AG08395 (cell line): ENCODE measurements around the gene AIG1.
A peak's percentile ranks its signal among the peaks of the same experiment; 100 is the strongest.
"Not testable (repeated sequence)": the region's sequence is repeated elsewhere in the genome, so short reads cannot be mapped to it uniquely, and the experiment has no call there.

ENCODE experiments used
- DNase-seq: peaks from one replicate; pipeline ENCODE4 v3.0.0; 2012; ENCODE audit warnings: mixed read lengths, low spot score

AIG1 gene

GRCh38 chr6:143332153-143332845, 271.6 kb downstream of the AIG1 start:
- no peak for DNase-seq

- DNase-seq: no peak
These were observed 272.4 kb downstream of the AIG1 start for GRCh38 chr6:143333081-143333480.

- no peak for DNase-seq
These were observed 273.2 kb downstream of the AIG1 start for GRCh38 chr6:143333749-143334520.

DNA sequence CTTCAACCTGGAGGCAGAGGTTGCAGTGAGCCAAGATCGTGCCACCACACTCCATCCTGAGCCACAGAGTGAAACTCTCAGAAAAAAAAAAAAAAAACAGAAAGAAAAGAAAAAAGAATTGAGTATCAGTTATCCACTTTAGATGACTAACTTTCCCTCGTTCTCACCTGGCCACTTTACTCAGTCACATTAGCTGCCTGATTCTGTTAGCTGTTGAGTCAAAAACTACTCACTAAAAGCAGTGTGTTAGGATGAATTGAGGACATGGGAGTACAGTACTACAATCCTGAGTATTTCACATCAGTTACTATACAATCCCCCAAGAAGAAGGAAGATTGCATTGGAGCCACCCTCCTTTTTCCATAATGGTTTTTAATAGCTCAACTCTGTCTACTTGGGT, 275.2 kb downstream of the AIG1 start:
- no peak for DNase-seq

GRCh38 chr6:143336446-143337152, 275.9 kb downstream of the AIG1 start:
- DNase-seq: peak; percentile 19

- DNase-seq: no peak
These were observed 276.7 kb downstream of the AIG1 start for GRCh38 chr6:143337201-143337949.

DNA sequence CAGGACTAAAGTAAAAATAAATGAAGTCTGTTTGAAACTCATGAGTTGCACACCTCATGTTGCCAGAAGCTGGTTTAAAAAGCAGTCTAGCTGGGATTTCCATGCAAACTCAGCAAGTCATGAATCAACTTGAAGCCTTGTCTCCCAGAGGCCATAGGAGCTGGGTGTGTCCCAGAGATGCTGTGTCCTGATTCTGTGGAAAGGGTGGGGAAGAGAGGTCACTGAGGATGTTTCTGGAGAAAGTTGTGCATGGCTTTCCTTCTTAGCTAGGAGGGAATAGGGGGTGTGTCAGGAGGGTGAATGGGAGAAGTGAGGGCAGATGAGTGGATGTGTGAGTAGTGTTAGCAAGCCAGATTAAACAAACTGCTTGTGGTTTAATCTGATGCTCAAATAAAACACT, 278.5 kb downstream of the AIG1 start:
- DNase-seq: no peak

GRCh38 chr6:143345477-143345876, 284.8 kb downstream of the AIG1 start:
- DNase-seq: not testable (repeated sequence)

DNA sequence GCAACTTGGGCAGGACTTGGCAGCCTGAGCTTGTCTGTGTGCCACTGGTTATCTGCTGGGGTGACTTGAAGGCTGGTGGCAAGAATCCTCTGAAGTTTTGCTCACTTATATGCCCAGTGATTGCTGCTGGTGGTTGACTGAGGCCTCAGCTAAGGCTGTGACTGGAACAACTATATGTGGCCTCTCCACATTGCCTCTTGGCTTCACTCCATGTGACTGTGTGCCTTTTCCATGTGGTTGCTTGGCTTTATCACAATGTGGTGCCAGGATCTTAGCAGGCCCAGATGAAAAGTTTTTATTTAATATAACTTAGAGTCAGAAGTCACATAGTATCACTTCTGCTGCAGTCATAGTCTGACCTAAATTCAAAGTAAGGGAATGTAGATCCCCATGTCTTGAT, 285.3 kb downstream of the AIG1 start:
- DNase-seq: no peak

DNA sequence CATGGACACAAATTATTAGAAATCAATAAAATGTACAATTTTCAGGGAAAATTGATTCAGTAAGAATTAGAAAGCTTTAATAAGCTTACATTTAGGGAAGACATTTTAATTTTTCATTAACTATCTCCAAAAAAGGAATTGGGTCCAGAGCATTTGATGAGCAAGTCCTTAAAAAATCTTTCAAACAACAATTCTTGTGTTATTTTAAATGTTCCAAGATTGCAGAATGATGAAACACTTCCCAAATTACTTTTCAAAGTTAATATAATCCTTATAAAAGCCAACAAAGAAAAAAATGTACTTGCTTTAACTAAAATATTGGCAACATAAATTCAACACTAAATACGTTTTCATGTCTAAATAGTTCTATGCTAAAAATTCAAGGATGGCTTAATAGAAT, 287.8 kb downstream of the AIG1 start:
- no peak for DNase-seq

DNA sequence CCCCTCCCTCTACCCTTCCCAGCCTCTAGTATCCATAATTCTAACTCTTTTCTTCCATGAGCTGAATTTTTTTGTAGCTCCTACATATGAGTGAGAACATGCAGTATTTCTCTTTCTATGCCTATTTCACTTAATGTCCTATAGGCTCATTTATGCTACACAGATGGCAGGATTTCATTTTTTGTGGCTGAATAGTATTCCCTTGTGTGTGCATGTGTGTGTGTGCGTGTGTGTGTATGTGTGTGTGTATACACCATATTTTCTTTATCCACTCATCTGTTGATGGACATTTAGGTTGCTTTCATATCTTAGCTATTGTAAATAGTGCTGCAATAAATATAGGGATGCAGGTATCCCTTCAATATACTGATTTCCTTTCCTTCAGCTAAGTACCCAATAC, 288.8 kb downstream of the AIG1 start:
- no peak for DNase-seq

GRCh38 chr6:143356101-143356880, 295.6 kb downstream of the AIG1 start:
- no peak for DNase-seq

- no peak for DNase-seq
These were observed 296.5 kb downstream of the AIG1 start for GRCh38 chr6:143357152-143357551.

- no peak for DNase-seq
These were observed 297.0 kb downstream of the AIG1 start for GRCh38 chr6:143357561-143358255.

DNA sequence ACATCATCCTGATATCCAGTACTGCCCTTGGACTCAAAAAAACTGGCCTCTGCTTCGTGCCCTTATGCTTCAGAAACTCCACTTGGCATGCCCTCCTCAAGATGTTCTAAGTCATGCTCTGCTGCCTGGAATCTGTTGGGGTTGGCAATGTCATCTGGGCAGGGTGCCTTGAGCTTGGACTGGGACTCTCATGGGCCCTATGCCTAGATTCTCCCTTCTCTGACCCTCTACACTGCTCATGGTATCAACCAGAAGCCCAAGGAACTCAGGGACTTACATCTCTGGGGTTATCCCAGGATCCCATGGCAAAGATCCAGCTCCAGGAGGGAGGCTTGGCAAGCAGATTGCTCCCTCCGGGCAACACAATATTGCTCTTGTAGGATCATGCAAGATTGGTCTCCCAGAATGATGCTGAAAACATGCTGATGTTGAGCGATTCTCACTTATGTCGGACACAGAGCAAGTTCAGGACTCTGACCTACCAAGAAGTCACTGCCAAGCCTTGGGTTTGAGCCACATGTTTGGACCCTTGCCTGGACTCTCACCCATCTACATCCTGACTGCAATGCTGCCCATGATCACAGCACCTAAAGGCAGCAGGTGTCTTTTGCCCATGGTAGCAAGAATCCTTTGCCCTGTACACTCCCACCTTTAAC, 301.0 kb downstream of the AIG1 start:
- DNase-seq: no peak

DNA sequence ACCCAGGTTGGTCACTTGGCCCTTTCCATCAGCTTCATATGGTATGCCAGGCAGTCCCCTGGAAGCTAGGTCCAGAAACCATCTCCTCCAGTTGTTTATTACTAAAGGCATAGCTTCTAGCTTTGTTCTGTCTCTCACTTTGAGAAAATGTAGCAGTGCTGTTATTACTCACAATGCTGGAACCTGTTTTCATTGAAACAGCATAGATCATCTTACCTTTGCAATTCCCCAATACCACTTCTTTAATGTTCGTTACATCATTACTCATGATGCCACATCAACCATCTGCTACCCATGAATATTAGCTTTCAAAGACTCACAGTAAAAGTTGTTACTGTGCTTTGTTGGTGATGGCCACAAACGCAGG, 301.5 kb downstream of the AIG1 start:
- DNase-seq: no peak

GRCh38 chr6:143363299-143363698, 302.6 kb downstream of the AIG1 start:
- DNase-seq: no peak

DNA sequence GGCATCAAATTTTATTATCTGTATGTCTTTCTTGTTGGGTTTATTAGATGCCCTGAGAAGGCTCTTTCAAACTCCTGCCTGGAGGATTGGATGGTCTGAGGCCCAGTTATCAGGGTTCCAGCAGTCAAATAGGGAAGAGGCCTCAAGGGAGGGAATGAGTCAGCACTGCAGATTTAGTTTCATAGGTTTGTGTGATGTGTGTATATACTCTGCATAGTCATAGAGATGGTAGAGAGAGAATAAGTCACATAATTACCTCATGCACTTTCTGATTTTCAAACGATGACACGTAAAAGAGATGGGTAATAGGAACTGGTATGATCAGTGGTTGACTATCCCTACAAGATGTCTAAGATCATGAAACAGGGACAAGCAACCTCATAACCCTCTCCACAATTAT, 307.7 kb downstream of the AIG1 start:
- DNase-seq: peak; percentile 14

GRCh38 chr6:143369971-143370370, 309.3 kb downstream of the AIG1 start:
- no peak for DNase-seq

- no peak for DNase-seq
These were observed 310.2 kb downstream of the AIG1 start for GRCh38 chr6:143370812-143371370.
